Caco-2 (cell line): Measurements from ENCODE around the gene NRXN3. TPM values are rescaled to one million over a fixed set of nuclear protein-coding genes. Genes with fewer than 3 reads are reported as not detected.

Experiments
- BruUV-seq: library from RNA; stranded (reverse); fragments of 400-500 nt; replicated peaks from 2 replicates; lab custom pipeline; 2021; lab: Mats Ljungman, UMichigan
- CTCF ChIA-PET: fragments of 300-600 bp; sonication (Branson Sonifier 250); formaldehyde crosslinking; loops from one replicate; lab custom pipeline; 2022; ENCODE audit warnings: antibody characterized with exemption; lab: Charles Lee
- POLR2A ChIA-PET: fragments of 300-600 bp; sonication (Branson Sonifier 250); formaldehyde crosslinking; loops from one replicate; lab custom pipeline; 2022; ENCODE audit warnings: antibody characterized with exemption; lab: Charles Lee
- DNase-seq, 2 experiments: peaks; one replicate each; pipeline versions ENCODE4 v3.0.0 to v3.0.0-alpha.2; 2020 to 2022
- H3K27me3 ChIP-seq: replicated peaks from 2 replicates; pipeline ENCODE4 v1.6.0; 2011; ENCODE audit warnings: low read length; ENCODE audit not compliant: control insufficient read depth, insufficient read depth
- H3K36me3 ChIP-seq: 2 replicates; pipeline ENCODE4 v1.5.1; 2011; ENCODE audit warnings: low read length; ENCODE audit not compliant: control insufficient read depth, insufficient read depth
- H3K4me1 ChIP-seq: fragments of 250-450 bp; sonication (Bioruptor Pico); 2 replicates; pipeline ENCODE4 v1.5.1; 2020; ENCODE audit warnings: mild to moderate bottlenecking
- H3K4me3 ChIP-seq: 2 replicates; pipeline ENCODE4 v1.5.1; 2011; ENCODE audit warnings: low read depth, mild to moderate bottlenecking, control low read depth, low read length
- H3K9me3 ChIP-seq: fragments of 250-450 bp; sonication (Bioruptor Pico); 2 replicates; pipeline ENCODE4 v1.5.1; 2020; ENCODE audit warnings: mild to moderate bottlenecking, moderate library complexity
- H3K27ac Mint-ChIP-seq: one replicate; pipeline ENCODE4 v1.8.0; 2022; ENCODE audit warnings: mixed read lengths; ENCODE audit not compliant: unreplicated experiment
- H3K27me3 Mint-ChIP-seq: one replicate; pipeline ENCODE4 v1.8.0; 2022; ENCODE audit warnings: mixed read lengths; ENCODE audit not compliant: insufficient read depth, unreplicated experiment
- H3K36me3 Mint-ChIP-seq: one replicate; pipeline ENCODE4 v1.8.0; 2022; ENCODE audit warnings: mild to moderate bottlenecking, mixed read lengths; ENCODE audit not compliant: insufficient read depth, unreplicated experiment
- H3K4me1 Mint-ChIP-seq: one replicate; pipeline ENCODE4 v1.8.0; 2022; ENCODE audit warnings: low read depth, mixed read lengths; ENCODE audit not compliant: unreplicated experiment
- H3K4me3 Mint-ChIP-seq: one replicate; pipeline ENCODE4 v1.8.0; 2022; ENCODE audit warnings: mild to moderate bottlenecking, moderate library complexity, mixed read lengths; ENCODE audit not compliant: unreplicated experiment
- H3K9me3 Mint-ChIP-seq: one replicate; pipeline ENCODE4 v1.8.0; 2022; ENCODE audit warnings: mixed read lengths; ENCODE audit not compliant: unreplicated experiment
- CTCF ChIP-seq, 2 experiments: fragments of 200-600 bp in 1 of 2; IDR thresholded peaks; 1 replicate in 1 of 2; 2 replicates in 1 of 2; pipeline versions ENCODE4 v1.5.1 to v1.8.0; 2011 to 2022; ENCODE audit warnings: antibody characterized with exemption in 1 of 2, control low read depth in 1 of 2, inconsistent platforms in 1 of 2, low read depth in 1 of 2, low read length in 1 of 2, mild to moderate bottlenecking in 1 of 2, moderate library complexity in 1 of 2; ENCODE audit not compliant: insufficient read depth in 1 of 2, severe bottlenecking in 1 of 2, unreplicated experiment in 1 of 2
- intact Hi-C: fragments of 100-400 bp; cut with micrococcal nuclease; formaldehyde crosslinking; loops from one replicate; pipeline ENCODE4 v1.10.0; 2022; ENCODE audit not compliant: unreplicated experiment
- total RNA-seq: library from RNA; stranded (reverse); gene quantifications from 2 replicates; pipeline ENCODE4 v1.2.3, GENCODE V29; 2022

NRXN3 gene
- total RNA-seq, 1 experiment from 2014 or later = 12.4 TPM

GRCh38 chr14:79575032-79575431, 1404.9 kb downstream of the NRXN3 start:
- Mint-ChIP-seq H3K4me3 (no peak overlapping the region), H3K27ac (no peak overlapping the region), H3K27me3 (no peaks in the 10 kb centered on the region), H3K9me3 (no peaks in the 10 kb centered on the region), H3K4me1 (peaks cover 22% of the 10 kb centered on the region), H3K36me3 (no peaks in the 10 kb centered on the region)
- no TSS peak for BruUV-seq
- Histone ChIP-seq H3K4me3 (no peak overlapping the region), H3K4me1 (peaks cover 20% of the 10 kb centered on the region), H3K36me3 (no peaks in the 10 kb centered on the region), H3K9me3 (no peaks in the 10 kb centered on the region), H3K27me3 (no peaks in the 10 kb centered on the region)
- intact Hi-C loops = no loop called here
- DNase-seq = no peak
- ChIA-PET CTCF (no interaction called here), POLR2A (no interaction called here)
- no peak for TF ChIP-seq CTCF (IDR thresholded peaks at IDR 0.05; ENCODE audit: insufficient read depth in 1 of 2, low read depth in 1 of 2, low read length in 1 of 2, severe bottlenecking in 1 of 2, unreplicated experiment in 1 of 2)

- H3K27me3 ChIP-seq = no peaks in the 10 kb centered on the region
- BruUV-seq = no TSS peak
- no peaks in the 10 kb centered on the region for H3K36me3 ChIP-seq
- POLR2A ChIA-PET = no interaction called here
- DNase-seq = no peak
- Mint-ChIP-seq H3K27me3 (no peaks in the 10 kb centered on the region), H3K4me3 (no peak overlapping the region), H3K36me3 (no peaks in the 10 kb centered on the region), H3K27ac (no peak overlapping the region), H3K4me1 (peaks cover 25% of the 10 kb centered on the region), H3K9me3 (no peaks in the 10 kb centered on the region)
- CTCF ChIA-PET = no interaction called here
- no peaks in the 10 kb centered on the region for H3K9me3 ChIP-seq
- intact Hi-C loops = no loop called here
- H3K4me1 ChIP-seq = peaks cover 20% of the 10 kb centered on the region
- H3K4me3 ChIP-seq = no peak overlapping the region
- TF ChIP-seq CTCF (IDR thresholded peaks at IDR 0.05; ENCODE audit: insufficient read depth in 1 of 2, low read depth in 1 of 2, low read length in 1 of 2, severe bottlenecking in 1 of 2, unreplicated experiment in 1 of 2) = no peak
Observed at GRCh38 chr14:79576424-79576823, 1406.3 kb downstream of the NRXN3 start.

GRCh38 chr14:79578470-79578869, 1408.3 kb downstream of the NRXN3 start:
- H3K4me3 Mint-ChIP-seq = no peak overlapping the region
- Histone ChIP-seq H3K4me3 (no peak overlapping the region), H3K36me3 (no peaks in the 10 kb centered on the region), H3K9me3 (no peaks in the 10 kb centered on the region), H3K4me1 (peaks cover 20% of the 10 kb centered on the region), H3K27me3 (no peaks in the 10 kb centered on the region)
- no peak overlapping the region for H3K27ac Mint-ChIP-seq
- intact Hi-C loops = no loop called here
- no peak for TF ChIP-seq CTCF (IDR thresholded peaks at IDR 0.05; ENCODE audit: insufficient read depth in 1 of 2, low read depth in 1 of 2, low read length in 1 of 2, severe bottlenecking in 1 of 2, unreplicated experiment in 1 of 2)
- BruUV-seq = no TSS peak
- H3K27me3 Mint-ChIP-seq = no peaks in the 10 kb centered on the region
- no peaks in the 10 kb centered on the region for H3K36me3 Mint-ChIP-seq
- H3K4me1 Mint-ChIP-seq = peaks cover 22% of the 10 kb centered on the region
- POLR2A ChIA-PET = no interaction called here
- CTCF ChIA-PET = no interaction called here
- no peaks in the 10 kb centered on the region for H3K9me3 Mint-ChIP-seq
- no peak for DNase-seq
